Measurements from ENCODE around the gene FRMPD2.
"Not testable (repeated sequence)": the region's sequence is repeated elsewhere in the genome, so short reads cannot be mapped to it uniquely, and the experiment has no call there.

GRCh38 chr10:48140949-48141348, 133.5 kb downstream of the FRMPD2 start:
- not testable (repeated sequence) for TF ChIP-seq CTCF (IDR thresholded peaks at IDR 0.05 in 4 of 5, conservative IDR thresholded peaks at IDR 0.05 in 1 of 5); POLR2A (IDR thresholded peaks at IDR 0.05)
